ENCODE data around the gene SEPTIN11.

DNA sequence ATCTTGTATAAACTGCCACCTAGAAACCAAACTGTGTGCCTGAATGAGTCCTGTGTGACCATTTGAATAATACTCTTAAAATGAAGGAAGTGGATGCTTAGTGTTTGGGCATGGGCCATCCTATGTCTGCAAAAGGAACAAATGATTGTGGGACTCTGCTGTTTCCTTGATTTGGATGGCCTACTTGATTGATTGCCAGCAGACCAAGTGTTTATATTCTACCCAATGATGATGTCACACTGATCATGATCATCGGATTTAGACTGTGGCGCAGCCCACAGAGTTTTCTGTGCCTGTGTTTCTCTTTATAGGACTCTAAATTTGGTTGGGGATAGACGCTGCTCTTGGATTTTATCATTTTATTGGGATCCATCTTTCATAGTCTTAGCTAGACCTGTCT lies 4.4 kb downstream of the SEPTIN11 start:
- TF ChIP-seq EZH2phosphoT487 (IDR thresholded peaks at IDR 0.05; ENCODE audit: insufficient read depth, low read depth): no peak
- no peak for TF ChIP-seq EZH2 (IDR thresholded peaks at IDR 0.05; ENCODE audit: insufficient read depth, poor library complexity, severe bottlenecking)
